IPS-15b (cell line): ENCODE results near the gene THTPA.

ENCODE experiments used
- H3K27me3 ChIP-seq: one replicate; pipeline ENCODE4 v1.6.1; 2013; ENCODE audit warnings: low read length; ENCODE audit not compliant: control insufficient read depth, insufficient read depth
- H3K36me3 ChIP-seq: one replicate; pipeline ENCODE4 v1.6.1; 2013; ENCODE audit warnings: low read length; ENCODE audit not compliant: control insufficient read depth, insufficient read depth
- H3K4me1 ChIP-seq: one replicate; pipeline ENCODE4 v1.6.1; 2013; ENCODE audit warnings: mild to moderate bottlenecking, low read length; ENCODE audit not compliant: control insufficient read depth, insufficient read depth
- H3K4me3 ChIP-seq: one replicate; pipeline ENCODE4 v1.5.1; 2013; ENCODE audit warnings: low read depth, low read length
- H3K9ac ChIP-seq: one replicate; pipeline ENCODE4 v1.6.1; 2013; ENCODE audit warnings: low read depth, mild to moderate bottlenecking, low read length
- H3K9me3 ChIP-seq: one replicate; pipeline ENCODE4 v1.6.1; 2013; ENCODE audit warnings: mild to moderate bottlenecking, low read length; ENCODE audit not compliant: control insufficient read depth, insufficient read depth

The THTPA gene

GRCh38 chr14:23546450-23547035 lies 9.5 kb upstream of the THTPA start:
- H3K36me3 ChIP-seq = peaks cover 6% of the 10 kb centered on the region
- peaks cover 61% of the 10 kb centered on the region for H3K4me1 ChIP-seq
- H3K9ac ChIP-seq = no peak overlapping the region
- no peak overlapping the region for H3K4me3 ChIP-seq
- H3K9me3 ChIP-seq = no peaks in the 10 kb centered on the region
- H3K27me3 ChIP-seq = no peaks in the 10 kb centered on the region

- Histone ChIP-seq H3K4me1 (peaks cover 61% of the 10 kb centered on the region), H3K27me3 (no peaks in the 10 kb centered on the region), H3K9ac (peak overlapping the region; percentile 17), H3K36me3 (no peaks in the 10 kb centered on the region), H3K4me3 (no peak overlapping the region), H3K9me3 (no peaks in the 10 kb centered on the region)
These were observed 8.1 kb upstream of the THTPA start for GRCh38 chr14:23547924-23548323.

GRCh38 chr14:23548351-23549318 lies 7.4 kb upstream of the THTPA start:
- H3K27me3 ChIP-seq = no peaks in the 10 kb centered on the region
- H3K36me3 ChIP-seq = no peaks in the 10 kb centered on the region
- no peaks in the 10 kb centered on the region for H3K9me3 ChIP-seq
- H3K4me3 ChIP-seq = peak overlapping the region; percentile 88
- H3K9ac ChIP-seq = peak overlapping the region; percentile 17
- peaks cover 55% of the 10 kb centered on the region for H3K4me1 ChIP-seq

- no peaks in the 10 kb centered on the region for H3K36me3 ChIP-seq
- H3K4me3 ChIP-seq = peak overlapping the region; percentile 88
- H3K9ac ChIP-seq = peak overlapping the region; percentile 76
- no peaks in the 10 kb centered on the region for H3K27me3 ChIP-seq
- H3K9me3 ChIP-seq = no peaks in the 10 kb centered on the region
- peaks cover 48% of the 10 kb centered on the region for H3K4me1 ChIP-seq
These were observed 5.8 kb upstream of the THTPA start for GRCh38 chr14:23550131-23550811.

GRCh38 chr14:23550812-23551265 lies 5.2 kb upstream of the THTPA start:
- Histone ChIP-seq H3K4me3 (peak overlapping the region; percentile 88), H3K27me3 (no peaks in the 10 kb centered on the region), H3K4me1 (peaks cover 44% of the 10 kb centered on the region), H3K9me3 (no peaks in the 10 kb centered on the region), H3K9ac (peak overlapping the region; percentile 76), H3K36me3 (no peaks in the 10 kb centered on the region)

- no peaks in the 10 kb centered on the region for H3K27me3 ChIP-seq
- H3K9me3 ChIP-seq = no peaks in the 10 kb centered on the region
- peak within 1 kb of the TSS; percentile 76 for H3K9ac ChIP-seq
- H3K4me1 ChIP-seq = peaks cover 39% of the 10 kb centered on the region
- H3K36me3 ChIP-seq = no peaks in the 10 kb centered on the region
- peak within 1 kb of the TSS; percentile 88 for H3K4me3 ChIP-seq
These were observed 4.6 kb upstream of the THTPA start, which contains the start of gene ZFHX2 for GRCh38 chr14:23551266-23552028. Gene ZFHX2, minus strand, starts transcription at chr14:23551765. Its CDS starts 16,440 bp downstream, at chr14:23535325.

GRCh38 chr14:23555533-23555881 lies 564 bp upstream of the THTPA start:
- peak overlapping the region; percentile 88 for H3K4me3 ChIP-seq
- no peaks in the 10 kb centered on the region for H3K27me3 ChIP-seq
- peaks cover 18% of the 10 kb centered on the region for H3K36me3 ChIP-seq
- H3K9me3 ChIP-seq = no peaks in the 10 kb centered on the region
- H3K9ac ChIP-seq = peak overlapping the region; percentile 78
- H3K4me1 ChIP-seq = peaks cover 7% of the 10 kb centered on the region

GRCh38 chr14:23556700-23557440 lies 799 bp downstream of the THTPA start:
- H3K36me3 ChIP-seq = peaks cover 30% of the 10 kb centered on the region
- peak overlapping the region; percentile 88 for H3K4me3 ChIP-seq
- peaks cover 7% of the 10 kb centered on the region for H3K4me1 ChIP-seq
- no peaks in the 10 kb centered on the region for H3K27me3 ChIP-seq
- no peaks in the 10 kb centered on the region for H3K9me3 ChIP-seq
- H3K9ac ChIP-seq = peak overlapping the region; percentile 78

- H3K4me1 ChIP-seq = peaks cover 5% of the 10 kb centered on the region
- H3K9ac ChIP-seq = no peak overlapping the region
- H3K4me3 ChIP-seq = no peak overlapping the region
- H3K36me3 ChIP-seq = peaks cover 36% of the 10 kb centered on the region
- no peaks in the 10 kb centered on the region for H3K27me3 ChIP-seq
- H3K9me3 ChIP-seq = no peaks in the 10 kb centered on the region
These were observed 1.4 kb downstream of the THTPA start for GRCh38 chr14:23557521-23557920.

GRCh38 chr14:23557946-23558345 lies 1.9 kb downstream of the THTPA start:
- Histone ChIP-seq H3K9me3 (no peaks in the 10 kb centered on the region), H3K36me3 (peaks cover 36% of the 10 kb centered on the region), H3K4me3 (no peak overlapping the region), H3K4me1 (peaks cover 5% of the 10 kb centered on the region), H3K9ac (no peak overlapping the region), H3K27me3 (no peaks in the 10 kb centered on the region)
